ENCODE results near the gene SRRD. TPM values are rescaled to one million over a fixed set of nuclear protein-coding genes. Genes with fewer than 3 reads are reported as not detected.
A peak's percentile ranks its signal among the peaks of the same experiment; 100 is the strongest.

The SRRD gene
- total RNA-seq, 6 donors from 2014 or later = 6.2 to 25.9 (median 11.3) TPM

GRCh38 chr22:26477341-26477731 lies 6.3 kb upstream of the SRRD start:
- Histone ChIP-seq H3K9me3 (no peaks in the 10 kb centered on the region), H3K27ac (no peak overlapping the region), H3K4me3 (no peak overlapping the region), H3K4me1 (peaks cover 24 to 40% (median 31%) of the 10 kb centered on the region in 4 donors), H3K27me3 (no peaks in the 10 kb centered on the region), H3K36me3 (peaks cover 7 to 62% (median 10%) of the 10 kb centered on the region in 4 donors)
- TF ChIP-seq POLR2A (IDR thresholded peaks at IDR 0.05) (no peak), POLR2AphosphoS5 (IDR thresholded peaks at IDR 0.05) (no peak), EP300 (IDR thresholded peaks at IDR 0.05) (no peak)
- TF ChIP-seq, protein P1, sequence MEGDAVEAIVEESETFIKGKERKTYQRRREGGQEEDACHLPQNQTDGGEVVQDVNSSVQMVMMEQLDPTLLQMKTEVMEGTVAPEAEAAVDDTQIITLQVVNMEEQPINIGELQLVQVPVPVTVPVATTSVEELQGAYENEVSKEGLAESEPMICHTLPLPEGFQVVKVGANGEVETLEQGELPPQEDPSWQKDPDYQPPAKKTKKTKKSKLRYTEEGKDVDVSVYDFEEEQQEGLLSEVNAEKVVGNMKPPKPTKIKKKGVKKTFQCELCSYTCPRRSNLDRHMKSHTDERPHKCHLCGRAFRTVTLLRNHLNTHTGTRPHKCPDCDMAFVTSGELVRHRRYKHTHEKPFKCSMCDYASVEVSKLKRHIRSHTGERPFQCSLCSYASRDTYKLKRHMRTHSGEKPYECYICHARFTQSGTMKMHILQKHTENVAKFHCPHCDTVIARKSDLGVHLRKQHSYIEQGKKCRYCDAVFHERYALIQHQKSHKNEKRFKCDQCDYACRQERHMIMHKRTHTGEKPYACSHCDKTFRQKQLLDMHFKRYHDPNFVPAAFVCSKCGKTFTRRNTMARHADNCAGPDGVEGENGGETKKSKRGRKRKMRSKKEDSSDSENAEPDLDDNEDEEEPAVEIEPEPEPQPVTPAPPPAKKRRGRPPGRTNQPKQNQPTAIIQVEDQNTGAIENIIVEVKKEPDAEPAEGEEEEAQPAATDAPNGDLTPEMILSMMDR (IDR thresholded peaks at IDR 0.05) = no peak
- 50 to 61% methylated on average over 4 of the region's 4 CpGs for WGBS, 2 donors
- ATAC-seq (ENCODE audit: low FRiP score in 2 of 2) = no peak
- DNase-seq = no peak

DNA sequence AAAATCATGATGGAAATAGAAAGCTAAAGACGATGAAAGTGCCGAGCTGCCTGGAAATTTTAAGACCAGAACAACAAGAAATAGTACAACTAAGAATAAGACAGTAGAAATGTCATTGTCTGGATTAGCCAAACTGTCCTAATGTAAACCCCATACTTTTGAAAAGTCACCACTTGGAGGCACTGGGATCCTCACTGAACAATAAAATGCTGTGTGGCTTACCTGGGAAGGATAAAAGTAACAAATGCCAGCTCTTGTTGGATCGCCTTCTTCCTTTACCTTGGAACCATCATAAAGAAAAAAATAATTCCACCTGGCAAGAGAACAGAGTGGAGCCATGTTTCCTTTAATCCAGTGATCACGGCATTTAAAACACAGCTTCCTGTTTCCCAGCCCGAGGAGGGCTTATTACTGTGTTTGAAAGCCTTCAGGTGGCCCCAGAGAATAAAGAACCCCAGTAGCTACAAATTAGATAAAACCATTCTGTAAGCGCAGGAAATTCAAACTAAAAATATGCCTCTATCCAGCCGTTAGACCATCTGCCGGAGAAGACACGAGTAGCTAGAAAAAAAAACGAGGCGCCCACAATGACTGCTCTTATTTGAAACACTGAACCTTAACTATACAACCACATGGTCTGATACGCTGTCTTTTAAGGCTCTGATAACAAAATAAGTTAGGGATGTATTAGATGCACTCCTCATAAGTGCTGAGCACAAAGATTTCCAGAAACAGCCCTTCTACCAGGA lies 4.5 kb upstream of the SRRD start:
- H3K4me3 ChIP-seq = peak overlapping the region in 3 of 4 donors; percentile 15 to 32 (median 22)

DNA sequence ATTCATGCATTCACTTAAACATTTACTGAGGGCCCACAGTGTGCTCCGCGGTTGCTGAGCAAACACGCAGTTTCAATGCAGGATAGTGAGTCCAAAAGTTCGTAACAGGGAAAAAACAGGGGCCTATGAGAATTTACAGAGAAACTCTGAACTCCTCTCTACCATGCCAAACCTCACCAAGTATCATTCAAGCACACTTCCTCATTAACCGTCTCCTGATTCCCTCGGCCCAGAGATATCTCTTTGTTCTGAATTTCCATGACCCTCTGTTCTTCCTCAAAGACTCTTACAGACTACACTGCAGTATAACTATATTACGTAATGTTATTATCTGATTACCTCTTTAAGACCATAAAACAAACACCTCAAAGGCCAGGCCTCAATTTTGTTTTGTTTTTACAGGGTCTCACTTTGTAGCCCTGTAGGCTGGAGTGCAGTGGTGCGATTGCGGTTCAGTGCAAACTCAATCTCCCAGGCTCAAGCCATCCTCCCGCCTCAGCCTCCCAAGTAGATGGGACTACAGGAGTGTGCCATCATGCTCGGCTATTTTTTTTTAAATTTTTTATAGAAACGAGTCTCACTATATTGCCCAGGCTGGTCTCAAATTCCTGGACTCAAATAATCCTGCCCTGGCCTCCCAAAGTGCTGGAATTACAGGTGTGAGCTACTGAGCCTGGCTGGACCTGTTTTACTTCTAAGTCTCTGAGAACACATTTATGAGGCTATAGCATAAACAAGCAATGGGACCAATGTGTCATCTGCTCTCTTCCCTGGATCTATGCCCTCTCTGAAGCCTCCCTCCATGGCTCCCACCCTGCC lies 3.7 kb upstream of the SRRD start:
- no peaks in the 10 kb centered on the region for H3K9me3 ChIP-seq
- H3K4me1 ChIP-seq = peaks cover 39 to 57% (median 48%) of the 10 kb centered on the region in 4 donors
- H3K27me3 ChIP-seq = no peaks in the 10 kb centered on the region
- peak overlapping the region in 3 of 4 donors; percentile 15 to 32 (median 22) for H3K4me3 ChIP-seq
- H3K36me3 ChIP-seq = peaks cover 5 to 39% (median 9%) of the 10 kb centered on the region in 4 donors
- DNase-seq = no peak
- TF ChIP-seq POLR2AphosphoS5 (IDR thresholded peaks at IDR 0.05) (no peak), EP300 (IDR thresholded peaks at IDR 0.05) (no peak)
- TF ChIP-seq, protein P1 (IDR thresholded peaks at IDR 0.05) = no peak
- ATAC-seq (ENCODE audit: low FRiP score in 2 of 2) = no peak
- H3K27ac ChIP-seq = peak overlapping the region; percentile 10 to 48 (median 26)
- WGBS, 2 donors = 50 to 59% methylated on average over 12 of the region's 12 CpGs

More for the DNA sequence above, 4.5 kb upstream of the SRRD start:
- Histone ChIP-seq H3K9me3 (no peaks in the 10 kb centered on the region), H3K36me3 (peaks cover 5 to 44% (median 9%) of the 10 kb centered on the region in 4 donors), H3K27me3 (no peaks in the 10 kb centered on the region), H3K27ac (peak overlapping the region; percentile 10 to 48 (median 26)), H3K4me1 (peaks cover 32 to 54% (median 41%) of the 10 kb centered on the region in 4 donors)
- ATAC-seq (ENCODE audit: low FRiP score in 2 of 2) (no peak), DNase-seq (no peak)
- TF ChIP-seq POLR2A (IDR thresholded peaks at IDR 0.05) = no peak
- TF ChIP-seq POLR2AphosphoS5 (IDR thresholded peaks at IDR 0.05) = no peak
- TF ChIP-seq EP300 (IDR thresholded peaks at IDR 0.05) = no peak
- WGBS, 2 donors = 40 to 52% methylated on average over 12 of the region's 12 CpGs

DNA sequence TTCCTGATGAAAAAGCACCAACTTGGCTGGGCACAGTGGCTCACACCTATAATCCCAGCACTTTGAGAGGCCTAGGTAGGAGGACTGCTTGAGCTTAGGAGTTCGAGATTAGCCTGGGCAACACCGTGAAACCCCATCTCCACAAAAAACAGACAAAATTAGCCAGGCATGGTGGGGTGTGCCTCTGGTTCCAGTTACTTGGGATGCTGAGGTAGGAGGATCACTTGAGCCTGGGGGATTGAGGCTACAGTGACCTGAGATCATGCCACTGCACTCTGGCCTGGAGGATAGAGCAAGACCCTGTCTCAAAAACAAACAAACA lies 3.1 kb upstream of the SRRD start:
- no peak for TF ChIP-seq POLR2AphosphoS5 (IDR thresholded peaks at IDR 0.05)
- TF ChIP-seq, protein P1 (IDR thresholded peaks at IDR 0.05) = no peak
- TF ChIP-seq EP300 (IDR thresholded peaks at IDR 0.05) = no peak
- no peak for TF ChIP-seq POLR2A (IDR thresholded peaks at IDR 0.05)
- DNase-seq = no peak
- ATAC-seq (ENCODE audit: low FRiP score in 2 of 2) = no peak
- H3K27me3 ChIP-seq = no peaks in the 10 kb centered on the region
- peaks cover 5 to 33% (median 8%) of the 10 kb centered on the region in 4 donors for H3K36me3 ChIP-seq
- no peak overlapping the region for H3K27ac ChIP-seq
- 79 to 80% methylated on average over 2 of the region's 2 CpGs for WGBS, 2 donors
- no peak overlapping the region for H3K4me3 ChIP-seq
- H3K9me3 ChIP-seq = no peaks in the 10 kb centered on the region
- H3K4me1 ChIP-seq = peaks cover 45 to 63% (median 53%) of the 10 kb centered on the region in 4 donors

DNA sequence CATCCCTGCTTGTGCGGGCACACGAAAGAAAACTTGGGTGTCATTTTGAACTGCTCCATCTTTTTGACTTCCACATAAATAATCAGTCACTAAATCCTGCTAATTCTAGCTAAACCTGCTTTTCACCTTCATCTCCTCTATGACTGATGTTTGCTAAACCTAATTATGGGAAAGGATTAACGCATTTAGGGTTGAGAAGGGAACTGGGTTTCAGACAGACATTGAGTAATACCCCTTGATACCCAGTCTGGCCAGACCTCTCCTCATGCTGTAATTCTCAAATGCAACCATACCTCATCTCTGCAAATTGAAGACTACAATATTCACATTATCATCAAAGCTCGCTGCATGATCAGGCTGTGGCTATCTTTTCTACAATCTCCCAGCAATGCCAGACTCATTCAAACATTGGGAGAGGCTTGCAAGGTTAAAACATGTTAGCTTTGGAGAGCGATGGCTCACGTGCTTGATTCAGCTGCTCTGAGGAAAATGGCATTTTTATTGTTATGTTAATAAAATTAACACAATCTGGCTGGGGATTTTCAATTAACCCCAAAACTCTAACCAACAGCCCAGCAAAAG lies 2.5 kb upstream of the SRRD start:
- Histone ChIP-seq H3K4me1 (peaks cover 49 to 69% (median 56%) of the 10 kb centered on the region in 4 donors), H3K27ac (no peak overlapping the region), H3K4me3 (no peak overlapping the region), H3K36me3 (peaks cover 1 to 27% (median 3%) of the 10 kb centered on the region in 4 donors), H3K27me3 (no peaks in the 10 kb centered on the region), H3K9me3 (no peaks in the 10 kb centered on the region)
- ATAC-seq (ENCODE audit: low FRiP score in 2 of 2) = no peak
- DNase-seq = no peak
- WGBS, 2 donors = 69 to 83% methylated on average over 6 of the region's 6 CpGs
- TF ChIP-seq EP300 (IDR thresholded peaks at IDR 0.05) = no peak
- TF ChIP-seq, protein P1 (IDR thresholded peaks at IDR 0.05) = no peak
- no peak for TF ChIP-seq POLR2A (IDR thresholded peaks at IDR 0.05)
- no peak for TF ChIP-seq POLR2AphosphoS5 (IDR thresholded peaks at IDR 0.05)

Measured in upper lobe of left lung (tissue), 6 donors.